Liver (tissue), 9 donors: ENCODE measurements around the gene SCAMP4. TPM values are rescaled to one million over a fixed set of nuclear protein-coding genes. Genes with fewer than 3 reads are reported as not detected.

ENCODE experiments used
- DNase-seq: peaks from one replicate; pipeline ENCODE4 v3.0.0-alpha.2; 2017; ENCODE audit warnings: low spot score
- H3K27ac ChIP-seq, 2 donors: one replicate each; pipeline ENCODE4 v1.7.0; 2013; ENCODE audit warnings: inconsistent platforms in 2 of 2, low read length in 2 of 2, control low read depth in 1 of 2, low read depth in 1 of 2, mild to moderate bottlenecking in 1 of 2
- H3K27me3 ChIP-seq, 4 donors: one replicate each; pipeline versions ENCODE4 v1.6.1 to v1.7.0; 2013; ENCODE audit warnings: low read length in 3 of 4, inconsistent platforms in 1 of 4, mild to moderate bottlenecking in 1 of 4, moderate library complexity in 1 of 4; ENCODE audit not compliant: control insufficient read depth in 4 of 4, insufficient read depth in 4 of 4
- H3K36me3 ChIP-seq, 4 donors: one replicate each; pipeline versions ENCODE4 v1.6.1 to v1.7.0; 2013; ENCODE audit warnings: low read length in 3 of 4, mild to moderate bottlenecking in 3 of 4, low read depth in 1 of 4, moderate library complexity in 1 of 4; ENCODE audit not compliant: control insufficient read depth in 4 of 4, insufficient read depth in 3 of 4
- H3K4me1 ChIP-seq, 4 donors: one replicate each; pipeline versions ENCODE4 v1.6.1 to v1.7.0; 2013; ENCODE audit warnings: low read length in 3 of 4, mild to moderate bottlenecking in 3 of 4, moderate library complexity in 1 of 4; ENCODE audit not compliant: control insufficient read depth in 4 of 4, insufficient read depth in 4 of 4
- H3K4me3 ChIP-seq, 3 donors: one replicate each; pipeline versions ENCODE4 v1.6.1 to v1.7.0; 2013; ENCODE audit warnings: low read length in 3 of 3, control low read depth in 1 of 3, low read depth in 1 of 3, mild to moderate bottlenecking in 1 of 3
- H3K9ac ChIP-seq, 2 donors: one replicate each; pipeline ENCODE4 v1.7.0; 2013; ENCODE audit warnings: low read length in 2 of 2, mild to moderate bottlenecking in 2 of 2, moderate library complexity in 2 of 2, control low read depth in 1 of 2, low read depth in 1 of 2
- H3K9me3 ChIP-seq, 4 donors: one replicate each; pipeline versions ENCODE4 v1.6.1 to v1.7.0; 2013; ENCODE audit warnings: low read length in 3 of 4; ENCODE audit not compliant: control insufficient read depth in 4 of 4
- EGR1 ChIP-seq, 2 donors: IDR thresholded peaks; 2 replicates each; pipeline ENCODE4 v1.6.1; 2016 to 2018; ENCODE audit warnings: antibody characterized with exemption in 2 of 2, low read depth in 2 of 2
- FOXA1 ChIP-seq: IDR thresholded peaks from 2 replicates; pipeline ENCODE4 v1.6.1; 2016; ENCODE audit warnings: antibody characterized with exemption
- GABPA ChIP-seq, 2 donors: IDR thresholded peaks in 1 of 2; conservative IDR thresholded peaks in 1 of 2; 2 replicates each; pipeline ENCODE4 v1.6.1; 2016; ENCODE audit warnings: antibody characterized with exemption in 2 of 2, mild to moderate bottlenecking in 1 of 2, moderate library complexity in 1 of 2
- HNF4A ChIP-seq, 2 donors: conservative IDR thresholded peaks; 2 replicates each; pipeline ENCODE4 v1.6.1; 2016; ENCODE audit warnings: antibody characterized with exemption in 2 of 2, mild to moderate bottlenecking in 2 of 2
- HNF4G ChIP-seq: IDR thresholded peaks from 2 replicates; pipeline ENCODE4 v1.6.1; 2016; ENCODE audit warnings: antibody characterized with exemption
- JUND ChIP-seq, 2 donors: IDR thresholded peaks; 2 replicates each; pipeline ENCODE4 v1.6.1; 2016; ENCODE audit warnings: antibody characterized with exemption in 2 of 2
- MAX ChIP-seq: IDR thresholded peaks from 2 replicates; pipeline ENCODE4 v1.6.1; 2016; ENCODE audit warnings: antibody characterized with exemption
- NR2F2 ChIP-seq: IDR thresholded peaks from 2 replicates; pipeline ENCODE4 v1.6.1; 2016; ENCODE audit warnings: antibody characterized with exemption
- RAD21 ChIP-seq, 2 donors: IDR thresholded peaks; 2 replicates each; pipeline ENCODE4 v1.6.1; 2016; ENCODE audit warnings: antibody characterized with exemption in 2 of 2, mild to moderate bottlenecking in 2 of 2
- REST ChIP-seq: IDR thresholded peaks from 2 replicates; pipeline ENCODE4 v1.6.1; 2016; ENCODE audit warnings: antibody characterized with exemption, mild to moderate bottlenecking
- RXRA ChIP-seq, 2 donors: IDR thresholded peaks; 2 replicates each; pipeline ENCODE4 v1.6.1; 2017 to 2018; ENCODE audit warnings: antibody characterized with exemption in 2 of 2, mild to moderate bottlenecking in 1 of 2
- SP1 ChIP-seq: IDR thresholded peaks from 2 replicates; pipeline ENCODE4 v1.6.1; 2018; ENCODE audit warnings: antibody characterized with exemption, mild to moderate bottlenecking
- TAF1 ChIP-seq: conservative IDR thresholded peaks from 2 replicates; pipeline ENCODE4 v1.6.1; 2016; ENCODE audit warnings: antibody characterized with exemption, mild to moderate bottlenecking
- YY1 ChIP-seq: IDR thresholded peaks from 2 replicates; pipeline ENCODE4 v1.6.1; 2016; ENCODE audit warnings: antibody characterized with exemption, mild to moderate bottlenecking
- WGBS: extraction: QIAGEN DNeasy Blood & Tissue Kit; methylation state at CpG from one replicate; pipeline ENCODE4 v1.1.7; 2013; 5-methylcytosine and 5-hydroxymethylcytosine counted together
- polyA plus RNA-seq, 2 donors: library from polyadenylated mRNA; stranded (reverse) in 1 of 2; unstranded in 1 of 2; fragments of 200-250 nt in 1 of 2; fragments of >200 nt in 1 of 2; fragmentation: Nextera tagmentation in 1 of 2; extraction: Ambion mirVana in 1 of 2; gene quantifications; one replicate each; pipeline versions ENCODE4 v1.2.1 to v1.2.3, GENCODE V29; 2013 to 2015
- total RNA-seq, 2 donors: library from RNA; depleted of rRNA; stranded (reverse); fragments of >200 nt; gene quantifications; one replicate each; pipeline ENCODE4 v1.2.3, GENCODE V29; 2014
- TF ChIP-seq, protein P1 (sequence below): fragments of 150-350 bp; IDR thresholded peaks from 2 replicates; pipeline ENCODE4 v1.5.1; 2017; ENCODE audit warnings: improper control_type of control experiment, low read depth, low read length; ENCODE audit not compliant: missing input control
- TF ChIP-seq, protein P2 (sequence below): IDR thresholded peaks from 2 replicates; pipeline ENCODE4 v1.6.1; 2016; ENCODE audit warnings: antibody characterized with exemption
- donor health status: healthy.
- donor health status: healthy.
- donor health status: healthy.
- donor health status: healthy.
- donor health status: healthy.

SCAMP4 gene
- total and polyA plus RNA-seq, 4 donors, result 13.0 to 22.1 (median 16.6) TPM

GRCh38 chr19:1871140-1871597 lies 34.0 kb upstream of the SCAMP4 start (continued):
- TF ChIP-seq MAX (peak; percentile 90), EGR1 (IDR thresholded peaks at IDR 0.05; ENCODE audit: low read depth in 2 of 2) (no peak), JUND (IDR thresholded peaks at IDR 0.05) (peak in 1 of 2 donors; percentile 62), GABPA (IDR thresholded peaks at IDR 0.05 in 1 of 2, conservative IDR thresholded peaks at IDR 0.05 in 1 of 2) (peak; percentile 12 to 69), FOXA1 (peak; percentile 98)
- TF ChIP-seq, protein P1, sequence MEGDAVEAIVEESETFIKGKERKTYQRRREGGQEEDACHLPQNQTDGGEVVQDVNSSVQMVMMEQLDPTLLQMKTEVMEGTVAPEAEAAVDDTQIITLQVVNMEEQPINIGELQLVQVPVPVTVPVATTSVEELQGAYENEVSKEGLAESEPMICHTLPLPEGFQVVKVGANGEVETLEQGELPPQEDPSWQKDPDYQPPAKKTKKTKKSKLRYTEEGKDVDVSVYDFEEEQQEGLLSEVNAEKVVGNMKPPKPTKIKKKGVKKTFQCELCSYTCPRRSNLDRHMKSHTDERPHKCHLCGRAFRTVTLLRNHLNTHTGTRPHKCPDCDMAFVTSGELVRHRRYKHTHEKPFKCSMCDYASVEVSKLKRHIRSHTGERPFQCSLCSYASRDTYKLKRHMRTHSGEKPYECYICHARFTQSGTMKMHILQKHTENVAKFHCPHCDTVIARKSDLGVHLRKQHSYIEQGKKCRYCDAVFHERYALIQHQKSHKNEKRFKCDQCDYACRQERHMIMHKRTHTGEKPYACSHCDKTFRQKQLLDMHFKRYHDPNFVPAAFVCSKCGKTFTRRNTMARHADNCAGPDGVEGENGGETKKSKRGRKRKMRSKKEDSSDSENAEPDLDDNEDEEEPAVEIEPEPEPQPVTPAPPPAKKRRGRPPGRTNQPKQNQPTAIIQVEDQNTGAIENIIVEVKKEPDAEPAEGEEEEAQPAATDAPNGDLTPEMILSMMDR, result no peak

DNA sequence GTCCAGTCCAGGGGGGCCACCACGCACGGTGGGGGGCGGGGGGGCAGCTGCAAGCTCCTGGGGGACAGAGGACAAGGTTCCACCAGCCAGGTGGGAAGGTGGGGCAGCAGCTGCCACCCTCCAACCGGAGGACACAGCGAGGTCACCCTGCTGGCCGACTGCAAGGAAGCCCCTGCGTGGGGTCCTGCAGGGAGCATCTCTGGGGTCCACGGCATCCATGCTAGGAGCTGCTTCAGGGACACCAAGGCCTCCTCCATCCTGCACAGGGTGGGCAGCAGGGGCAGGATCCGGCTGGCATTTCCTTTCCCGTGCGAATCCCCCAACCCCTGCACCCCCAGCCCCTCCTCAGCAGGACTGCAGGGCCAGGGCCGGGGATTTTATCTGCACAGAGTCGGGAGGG lies 33.6 kb upstream of the SCAMP4 start:
- Histone ChIP-seq H3K4me1 (peaks cover 35 to 63% (median 50%) of the 10 kb centered on the region in 4 donors), H3K36me3 (peaks cover 0 to 3% (median 0%) of the 10 kb centered on the region in 4 donors), H3K9me3 (no peaks in the 10 kb centered on the region), H3K27ac (peak overlapping the region; percentile 84 to 85), H3K9ac (no peak overlapping the region), H3K4me3 (peak overlapping the region in 1 of 3 donors; percentile 12), H3K27me3 (no peaks in the 10 kb centered on the region)
- TF ChIP-seq RXRA (IDR thresholded peaks at IDR 0.05), result no peak
- TF ChIP-seq, protein P1, result no peak
- no peak for TF ChIP-seq TAF1
- TF ChIP-seq REST, result no peak
- no peak for TF ChIP-seq SP1
- no peak for TF ChIP-seq FOXA1
- no peak for TF ChIP-seq YY1
- TF ChIP-seq RAD21 (IDR thresholded peaks at IDR 0.05), result no peak
- TF ChIP-seq, protein P2, sequence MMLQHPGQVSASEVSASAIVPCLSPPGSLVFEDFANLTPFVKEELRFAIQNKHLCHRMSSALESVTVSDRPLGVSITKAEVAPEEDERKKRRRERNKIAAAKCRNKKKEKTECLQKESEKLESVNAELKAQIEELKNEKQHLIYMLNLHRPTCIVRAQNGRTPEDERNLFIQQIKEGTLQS, result no peak
- TF ChIP-seq HNF4A (conservative IDR thresholded peaks at IDR 0.05), result no peak
- no peak for TF ChIP-seq EGR1 (IDR thresholded peaks at IDR 0.05; ENCODE audit: low read depth in 2 of 2)
- no peak for TF ChIP-seq JUND (IDR thresholded peaks at IDR 0.05)
- no peak for TF ChIP-seq HNF4G
- no peak for TF ChIP-seq NR2F2
- no peak for DNase-seq
- WGBS, result 56% methylated on average over 13 of the region's 13 CpGs
